Activated CD4-positive, alpha-beta T cell treated with anti-CD3 and anti-CD28 coated beads, Interleukin-2, amount 50 U/mL, for 4 hours (primary cell): Measurements from ENCODE around the gene ALDH3A1.

ENCODE experiments used
- DNase-seq, 2 experiments: peaks; one replicate each; pipeline ENCODE4 v3.0.0-alpha.2; 2020

Gene ALDH3A1

GRCh38 chr17:19740933-19741332 is 7.2 kb downstream of the ALDH3A1 start:
- DNase-seq = no peak

GRCh38 chr17:19739241-19740201 is 8.6 kb downstream of the ALDH3A1 start:
- DNase-seq = no peak

- no peak for DNase-seq
Observed at GRCh38 chr17:19738757-19739156, 9.3 kb downstream of the ALDH3A1 start.

- no peak for DNase-seq
Observed at GRCh38 chr17:19738073-19738449, 10.0 kb downstream of the ALDH3A1 start.

- no peak for DNase-seq
Observed at GRCh38 chr17:19737305-19738072, 10.6 kb downstream of the ALDH3A1 start.

GRCh38 chr17:19736071-19736470 is 12.0 kb downstream of the ALDH3A1 start:
- no peak for DNase-seq

GRCh38 chr17:19733953-19734526 is 14.1 kb downstream of the ALDH3A1 start:
- no peak for DNase-seq

GRCh38 chr17:19731626-19732025 is 16.5 kb downstream of the ALDH3A1 start:
- no peak for DNase-seq

- no peak for DNase-seq
Observed at GRCh38 chr17:19730843-19731242, 17.3 kb downstream of the ALDH3A1 start.

GRCh38 chr17:19729900-19730299 is 18.2 kb downstream of the ALDH3A1 start:
- DNase-seq = no peak

- no peak for DNase-seq
Observed at GRCh38 chr17:19728084-19728495, 20.0 kb downstream of the ALDH3A1 start.

GRCh38 chr17:19727501-19728078 is 20.5 kb downstream of the ALDH3A1 start:
- no peak for DNase-seq

GRCh38 chr17:19726631-19727376 is 21.3 kb downstream of the ALDH3A1 start:
- no peak for DNase-seq

- no peak for DNase-seq
Observed at GRCh38 chr17:19725486-19725885, 22.6 kb downstream of the ALDH3A1 start.

GRCh38 chr17:19724501-19725420 is 23.3 kb downstream of the ALDH3A1 start:
- peak; percentile 21 to 25 for DNase-seq

- no peak for DNase-seq
Observed at GRCh38 chr17:19723964-19724363, 24.1 kb downstream of the ALDH3A1 start.

GRCh38 chr17:19720631-19721426 is 27.3 kb downstream of the ALDH3A1 start:
- DNase-seq = no peak

GRCh38 chr17:19720210-19720475 is 28.0 kb downstream of the ALDH3A1 start:
- no peak for DNase-seq

- DNase-seq = no peak
Observed at GRCh38 chr17:19719355-19720209, 28.5 kb downstream of the ALDH3A1 start.
